ENCODE results near the gene SYCN. TPM values are rescaled to one million over a fixed set of nuclear protein-coding genes. Genes with fewer than 3 reads are reported as not detected.
A peak's percentile ranks its signal among the peaks of the same experiment; 100 is the strongest.
"Not testable (repeated sequence)": the region's sequence is repeated elsewhere in the genome, so short reads cannot be mapped to it uniquely, and the experiment has no call there.

SYCN gene
- total RNA-seq, 2 experiments from 2014 or later = not detected

- Mint-ChIP-seq H3K27me3 (no peaks in the 10 kb centered on the region), H3K9me3 (no peaks in the 10 kb centered on the region), H3K4me1 (peaks cover 26% of the 10 kb centered on the region), H3K4me3 (no peak overlapping the region), H3K27ac (no peak overlapping the region), H3K36me3 (peaks cover 2% of the 10 kb centered on the region)
- POLR2A ChIA-PET = interaction anchor here (0.6 kb wide), 1 partner anchor 699 kb away, joined by 3 read pairs; no protein-coding TSS in a partner anchor
- ATAC-seq (ENCODE audit: low read depth) (no peak), DNase-seq (no peak)
Observed at GRCh38 chr19:39240421-39240820, 36.4 kb upstream of the SYCN start.

GRCh38 chr19:39238944-39239343 is 34.9 kb upstream of the SYCN start:
- Mint-ChIP-seq H3K4me3 (no peak overlapping the region), H3K4me1 (peaks cover 27% of the 10 kb centered on the region), H3K27me3 (no peaks in the 10 kb centered on the region), H3K36me3 (peaks cover 2% of the 10 kb centered on the region), H3K27ac (no peak overlapping the region), H3K9me3 (no peaks in the 10 kb centered on the region)
- ATAC-seq (ENCODE audit: low read depth) (no peak), DNase-seq (no peak)
- POLR2A ChIA-PET = interaction anchor here (0.7 kb wide), 1 partner anchor 844 kb away, joined by 3 read pairs; no protein-coding TSS in a partner anchor

GRCh38 chr19:39238209-39238608 is 34.1 kb upstream of the SYCN start:
- peak overlapping the region; percentile 79 for H3K4me3 Mint-ChIP-seq
- ATAC-seq (ENCODE audit: low read depth) = no peak
- peaks cover 27% of the 10 kb centered on the region for H3K4me1 Mint-ChIP-seq
- peak overlapping the region; percentile 85 for H3K27ac Mint-ChIP-seq
- H3K9me3 Mint-ChIP-seq = no peaks in the 10 kb centered on the region
- no peaks in the 10 kb centered on the region for H3K27me3 Mint-ChIP-seq
- POLR2A ChIA-PET = interaction anchor here (1.0 to 2.1 kb wide), 4 partner anchors 97 to 207 kb away, joined by 3 to 14 read pairs (median 6); partner anchors contain the start of genes GMFG, SAMD4B and SUPT5H
- peaks cover 2% of the 10 kb centered on the region for H3K36me3 Mint-ChIP-seq
- DNase-seq = no peak

- peak; percentile 62 for ATAC-seq (ENCODE audit: low read depth)
Observed at GRCh38 chr19:39237200-39238184, 33.4 kb upstream of the SYCN start.

GRCh38 chr19:39236527-39236926 is 32.5 kb upstream of the SYCN start:
- Mint-ChIP-seq H3K36me3 (peaks cover 2% of the 10 kb centered on the region), H3K9me3 (no peaks in the 10 kb centered on the region), H3K27me3 (no peaks in the 10 kb centered on the region), H3K4me3 (peak overlapping the region; percentile 79), H3K27ac (peak overlapping the region; percentile 85), H3K4me1 (peaks cover 27% of the 10 kb centered on the region)
- DNase-seq = peak; percentile 72
- POLR2A ChIA-PET = interaction anchor here (0.6 to 2.1 kb wide), 3 partner anchors 19 to 208 kb away, joined by 3 to 14 read pairs (median 8); partner anchors contain the start of genes SAMD4B and SUPT5H
- ATAC-seq (ENCODE audit: low read depth) = peak; percentile 98

More at GRCh38 chr19:39237200-39238184, 33.4 kb upstream of the SYCN start:
- Mint-ChIP-seq H3K4me1 (peaks cover 27% of the 10 kb centered on the region), H3K9me3 (no peaks in the 10 kb centered on the region), H3K27ac (peak overlapping the region; percentile 85), H3K36me3 (peaks cover 2% of the 10 kb centered on the region), H3K4me3 (peak overlapping the region; percentile 79), H3K27me3 (no peaks in the 10 kb centered on the region)
- POLR2A ChIA-PET = interaction anchor here (1.0 to 2.1 kb wide), 5 partner anchors 98 to 207 kb away, joined by 3 to 14 read pairs (median 5); partner anchors contain the start of genes GMFG, RPS16, SAMD4B and SUPT5H
- DNase-seq = peak; percentile 59

DNA sequence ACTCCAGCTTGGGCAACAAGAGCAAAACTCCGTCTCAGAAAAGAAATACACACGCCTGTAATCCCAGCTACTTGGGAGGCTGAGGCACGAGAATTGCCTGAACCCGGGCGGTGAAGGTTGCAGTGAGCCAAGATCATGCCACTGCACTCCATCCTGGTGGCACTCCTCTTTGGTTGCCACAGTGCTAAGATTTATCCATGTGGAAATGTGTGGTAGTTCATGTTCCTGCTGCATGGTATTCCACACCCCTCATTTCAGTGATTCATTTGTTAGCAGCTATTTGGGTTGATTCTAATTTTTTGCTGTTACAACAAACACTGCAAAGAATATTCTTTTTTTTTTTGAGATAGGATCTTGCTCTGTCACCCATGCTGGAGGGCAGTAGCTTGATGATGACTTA is 28.6 kb upstream of the SYCN start:
- Mint-ChIP-seq H3K27me3 (no peaks in the 10 kb centered on the region), H3K36me3 (no peaks in the 10 kb centered on the region), H3K27ac (no peak overlapping the region), H3K9me3 (no peaks in the 10 kb centered on the region), H3K4me3 (no peak overlapping the region), H3K4me1 (peaks cover 18% of the 10 kb centered on the region)
- ATAC-seq (ENCODE audit: low read depth) (no peak), DNase-seq (no peak)
- POLR2A ChIA-PET = no interaction called here

DNA sequence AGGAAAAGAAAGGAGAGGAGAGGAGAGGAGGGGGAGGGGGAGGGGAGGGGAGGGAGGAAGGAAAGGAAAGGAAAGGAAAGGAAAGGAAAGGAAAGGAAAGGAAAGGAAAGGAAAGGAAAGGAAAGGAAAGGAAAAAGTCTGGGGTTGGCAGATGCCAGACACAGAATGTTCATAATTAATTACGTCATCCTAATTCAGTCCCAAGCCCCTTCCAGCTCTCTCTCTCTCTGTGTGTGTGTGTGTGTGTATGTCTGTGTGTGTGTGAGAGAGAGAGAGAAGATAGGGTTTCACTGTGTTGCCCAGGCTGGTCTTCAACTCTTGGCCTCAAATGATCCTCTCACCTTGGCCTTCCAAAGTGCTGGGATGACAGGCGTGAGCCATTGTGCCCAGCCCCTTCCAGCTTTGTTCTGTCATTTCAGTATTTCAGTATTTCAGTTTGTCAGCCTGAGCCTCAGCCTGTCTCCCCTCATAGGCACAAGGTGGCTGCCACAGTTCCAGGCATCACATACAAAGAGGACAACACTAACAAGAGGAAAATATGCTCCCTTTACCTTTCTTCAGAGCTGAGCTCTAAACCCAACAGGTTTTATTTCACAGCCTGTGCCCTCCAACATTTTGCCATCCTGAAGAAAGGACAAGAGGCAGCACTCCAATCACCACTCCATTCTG is 26.2 kb upstream of the SYCN start:
- no peak for DNase-seq
- no peak overlapping the region for H3K27ac Mint-ChIP-seq
- POLR2A ChIA-PET = no interaction called here
- ATAC-seq (ENCODE audit: low read depth) = no peak
- no peak overlapping the region for H3K4me3 Mint-ChIP-seq
- no peaks in the 10 kb centered on the region for H3K36me3 Mint-ChIP-seq
- H3K4me1 Mint-ChIP-seq = peaks cover 1% of the 10 kb centered on the region
- H3K27me3 Mint-ChIP-seq = peaks cover 10% of the 10 kb centered on the region
- no peaks in the 10 kb centered on the region for H3K9me3 Mint-ChIP-seq

- no peaks in the 10 kb centered on the region for H3K36me3 Mint-ChIP-seq
- no peak overlapping the region for H3K27ac Mint-ChIP-seq
- ATAC-seq (ENCODE audit: low read depth) (no peak), DNase-seq (no peak)
- H3K27me3 Mint-ChIP-seq = peaks cover 33% of the 10 kb centered on the region
- peaks cover 6% of the 10 kb centered on the region for H3K4me1 Mint-ChIP-seq
- no peaks in the 10 kb centered on the region for H3K9me3 Mint-ChIP-seq
- POLR2A ChIA-PET = no interaction called here
- H3K4me3 Mint-ChIP-seq = no peak overlapping the region
Observed at GRCh38 chr19:39224910-39225309, 20.8 kb upstream of the SYCN start.

- Mint-ChIP-seq H3K27me3 (peaks cover 38% of the 10 kb centered on the region), H3K4me3 (no peak overlapping the region), H3K36me3 (no peaks in the 10 kb centered on the region), H3K4me1 (peaks cover 6% of the 10 kb centered on the region), H3K27ac (no peak overlapping the region), H3K9me3 (no peaks in the 10 kb centered on the region)
- DNase-seq (no peak), ATAC-seq (ENCODE audit: low read depth) (no peak)
- POLR2A ChIA-PET = no interaction called here
Observed at GRCh38 chr19:39223703-39224279, 19.7 kb upstream of the SYCN start.

DNA sequence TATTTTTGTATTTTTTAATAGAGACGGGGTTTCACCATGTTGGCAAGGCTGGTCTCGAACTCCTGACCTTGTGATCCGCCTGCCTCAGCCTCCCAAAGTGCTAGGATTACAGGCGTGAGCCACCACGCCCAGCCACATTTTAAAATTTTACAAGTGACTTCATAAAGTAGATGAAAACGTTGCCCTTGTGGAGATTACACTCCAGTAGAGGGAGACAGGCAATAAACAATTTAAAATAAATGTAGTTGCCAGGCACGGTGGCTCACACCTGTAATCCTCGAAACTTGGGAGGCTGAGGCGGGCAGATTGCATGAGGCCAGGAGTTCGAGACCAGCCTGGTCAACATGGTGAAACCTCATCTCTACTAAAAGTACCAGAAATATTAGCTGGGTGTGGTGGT is 15.0 kb upstream of the SYCN start:
- H3K36me3 Mint-ChIP-seq; ATAC-seq (ENCODE audit: low read depth): not testable (repeated sequence)
- H3K27me3 Mint-ChIP-seq = peaks cover 22% of the 10 kb centered on the region

DNA sequence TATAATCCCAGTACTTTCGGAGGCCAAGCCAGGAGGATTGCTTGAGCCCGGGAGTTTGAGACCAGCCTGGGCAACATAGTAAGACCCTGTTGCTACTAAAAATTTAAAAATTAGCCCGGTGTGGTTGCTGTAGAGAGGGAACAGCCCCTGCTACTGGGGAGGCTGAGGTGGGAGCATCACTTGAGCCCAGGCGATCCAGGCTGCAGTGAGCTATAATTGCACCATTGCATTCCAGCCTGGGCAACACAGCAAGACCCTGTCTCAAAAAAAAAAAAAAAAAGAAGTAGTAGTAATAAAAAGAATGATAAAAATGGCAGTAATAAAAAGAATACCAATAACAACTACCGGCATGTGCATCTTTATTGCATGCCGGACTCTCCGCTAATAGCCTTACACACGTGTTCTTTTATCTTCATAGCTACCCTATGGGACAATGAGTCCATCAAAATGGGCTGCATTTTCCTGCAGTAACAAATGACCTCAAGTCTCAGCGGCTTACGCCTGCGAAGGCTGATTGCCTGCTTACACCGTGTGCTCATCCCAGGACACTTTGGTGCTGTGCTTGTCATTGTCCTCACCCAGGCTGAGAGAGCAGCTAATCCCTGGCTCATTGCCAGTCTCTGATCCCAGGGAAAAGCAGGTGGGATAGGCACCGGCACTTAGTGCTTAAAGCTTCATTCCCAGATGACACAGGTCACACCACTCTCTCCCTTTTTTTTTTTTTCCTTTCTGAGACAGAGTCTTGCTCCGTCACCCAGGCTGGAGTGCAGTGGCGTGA is 14.4 kb upstream of the SYCN start:
- POLR2A ChIA-PET = interaction anchor here (0.6 to 1.2 kb wide), 3 partner anchors 111 to 314 kb away, joined by 3 to 4 read pairs (median 3); no protein-coding TSS in a partner anchor
- Mint-ChIP-seq H3K27ac (no peak overlapping the region), H3K4me1 (peaks cover 9% of the 10 kb centered on the region)

More for the DNA sequence above, 15.0 kb upstream of the SYCN start:
- not testable (repeated sequence) for H3K9me3 Mint-ChIP-seq, H3K4me1 Mint-ChIP-seq, H3K27ac Mint-ChIP-seq, DNase-seq, H3K4me3 Mint-ChIP-seq
- POLR2A ChIA-PET = interaction anchor here (1.2 kb wide), 1 partner anchor 110 kb away, joined by 3 read pairs; no protein-coding TSS in a partner anchor

DNA sequence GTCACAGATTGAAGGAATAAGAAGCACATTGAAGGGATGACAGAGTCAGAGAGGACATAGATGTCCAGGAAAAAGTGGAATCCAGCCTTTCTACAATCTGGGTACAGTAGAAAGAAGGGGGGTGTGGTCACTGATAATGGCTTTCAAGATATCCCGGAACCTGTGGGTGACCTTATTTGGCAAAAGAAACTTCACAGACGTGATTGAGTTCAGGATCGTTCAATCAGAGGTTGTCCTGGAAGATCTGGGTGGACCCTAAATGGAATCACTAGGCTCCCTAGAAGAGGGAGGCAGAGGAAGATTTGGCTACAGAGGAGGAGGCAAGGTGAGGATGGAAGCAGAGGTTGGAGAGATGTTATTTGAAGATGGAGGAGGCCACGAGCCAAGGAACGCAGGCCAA is 13.0 kb upstream of the SYCN start:
- DNase-seq (no peak), ATAC-seq (ENCODE audit: low read depth) (no peak)
- H3K4me3 Mint-ChIP-seq = no peak overlapping the region
- no peak overlapping the region for H3K27ac Mint-ChIP-seq
- H3K4me1 Mint-ChIP-seq = peaks cover 9% of the 10 kb centered on the region
- no peaks in the 10 kb centered on the region for H3K36me3 Mint-ChIP-seq
- POLR2A ChIA-PET = interaction anchor here (0.6 to 0.9 kb wide), 2 partner anchors 20 to 315 kb away, joined by 3 read pairs; no protein-coding TSS in a partner anchor
- no peaks in the 10 kb centered on the region for H3K9me3 Mint-ChIP-seq
- H3K27me3 Mint-ChIP-seq = peaks cover 14% of the 10 kb centered on the region

More for the DNA sequence above, 14.4 kb upstream of the SYCN start:
- H3K4me3 Mint-ChIP-seq = no peak overlapping the region
- H3K9me3 Mint-ChIP-seq = no peaks in the 10 kb centered on the region
- H3K27me3 Mint-ChIP-seq = peaks cover 18% of the 10 kb centered on the region
- no peak for ATAC-seq (ENCODE audit: low read depth)
- DNase-seq = no peak
- H3K36me3 Mint-ChIP-seq = no peaks in the 10 kb centered on the region
